Measurements from ENCODE around the gene E4F1. TPM values are rescaled to one million over a fixed set of nuclear protein-coding genes. Genes with fewer than 3 reads are reported as not detected.

E4F1 gene
- total and polyA plus RNA-seq, 9 donors: 0.58 to 26.2 (median 22.7) TPM

GRCh38 chr16:2204416-2205103, 18.8 kb upstream of the E4F1 start:
- H3K36me3 ChIP-seq: no peaks in the 10 kb centered on the region
- H3K27me3 ChIP-seq: no peaks in the 10 kb centered on the region
- DNase-seq: no peak
- intact Hi-C loops (cut with DNase I): no loop called here
- peaks cover 8% of the 10 kb centered on the region for H3K4me1 ChIP-seq (ENCODE audit: insufficient read depth)
- H3K4me3 ChIP-seq: peak overlapping the region; percentile 93
- peak overlapping the region in 1 of 2 donors; percentile 99 for H3K27ac ChIP-seq
- no peaks in the 10 kb centered on the region for H3K9me3 ChIP-seq
- 51 to 57% (median 53%) methylated on average over 13 of the region's 13 CpGs for WGBS, 3 donors
- no peak for TF ChIP-seq EP300 (IDR thresholded peaks at IDR 0.05)
- no peak for TF ChIP-seq POLR2A (IDR thresholded peaks at IDR 0.05)
- TF ChIP-seq CTCF (IDR thresholded peaks at IDR 0.05): no peak

DNA sequence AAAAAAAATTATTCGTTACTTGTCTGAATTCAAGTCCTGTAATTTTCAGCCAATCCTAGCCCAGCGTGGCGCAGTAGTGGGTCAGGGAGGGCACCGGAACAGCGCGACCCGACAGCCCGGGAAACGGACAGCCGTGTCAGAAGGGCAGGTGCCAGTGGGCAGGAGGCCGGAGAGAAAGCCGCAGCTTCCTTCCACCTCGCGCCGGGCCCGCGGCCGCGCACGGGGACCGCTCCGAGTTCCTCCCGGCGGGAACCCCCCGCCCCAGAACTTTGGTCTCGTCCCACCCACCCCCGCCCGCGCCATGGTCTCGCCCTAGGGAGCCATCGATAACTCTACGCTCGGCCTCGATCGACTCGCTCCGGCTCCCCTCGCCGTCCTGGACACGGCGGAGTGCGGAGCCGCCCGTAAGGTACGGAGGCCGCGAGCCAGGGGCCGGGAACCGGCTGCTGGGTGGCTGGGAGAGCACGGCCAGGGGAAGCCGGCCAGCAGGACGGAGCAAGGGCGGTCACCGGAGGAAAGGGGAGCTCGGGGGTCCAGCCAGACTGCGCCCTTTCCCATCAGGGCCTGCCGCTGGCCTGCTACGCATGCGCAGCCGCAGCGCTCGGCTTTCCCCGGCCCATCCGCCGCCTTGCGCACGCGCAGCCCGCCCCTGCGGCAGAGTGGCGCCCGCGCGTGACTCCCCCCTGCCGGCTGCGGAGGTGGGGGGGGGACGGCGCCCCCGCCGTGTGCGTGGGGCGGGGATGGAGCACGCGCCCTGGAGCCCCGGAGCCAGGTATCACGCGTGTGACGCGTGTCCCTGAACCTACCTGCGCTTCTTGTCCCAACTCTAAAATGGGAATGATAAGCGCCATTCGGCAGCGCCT, 18.1 kb upstream of the E4F1 start, which contains the start of gene MLST8:
TSS of gene MLST8 (plus strand) at position 351 of the 863 bp plus-strand sequence. CDS start 632 bp downstream, outside the sequence.
- Histone ChIP-seq H3K4me1 (ENCODE audit: insufficient read depth) (peaks cover 8% of the 10 kb centered on the region), H3K9me3 (no peaks in the 10 kb centered on the region), H3K27ac (peak within 1 kb of the TSS; percentile 97 to 99), H3K4me3 (peak within 1 kb of the TSS; percentile 93), H3K27me3 (no peaks in the 10 kb centered on the region), H3K36me3 (no peaks in the 10 kb centered on the region)
- DNase-seq: peak; percentile 85 to 93 (median 91)
- no peak for TF ChIP-seq EP300 (IDR thresholded peaks at IDR 0.05)
- TF ChIP-seq CTCF (IDR thresholded peaks at IDR 0.05): peak in 1 of 3 donors; percentile 25
- TF ChIP-seq POLR2A (IDR thresholded peaks at IDR 0.05): peak; percentile 77
- intact Hi-C loops (cut with DNase I): no loop called here
- whole genome bisulfite sequencing, 3 donors: 0 to 1% (median 0%) methylated on average over 42 to 93 of the region's 93 CpGs

- intact Hi-C loops (cut with DNase I): no loop called here
- 5 to 7% (median 5%) methylated on average over 16 of the region's 16 CpGs for WGBS, 3 donors
- no peaks in the 10 kb centered on the region for H3K36me3 ChIP-seq
- H3K4me1 ChIP-seq (ENCODE audit: insufficient read depth): peaks cover 8% of the 10 kb centered on the region
- no peaks in the 10 kb centered on the region for H3K27me3 ChIP-seq
- peak overlapping the region; percentile 93 for H3K4me3 ChIP-seq
- peak overlapping the region; percentile 97 to 99 for H3K27ac ChIP-seq
- peak in 2 of 5 donors; percentile 66 to 67 for DNase-seq
- TF ChIP-seq CTCF (IDR thresholded peaks at IDR 0.05) (no peak), EP300 (IDR thresholded peaks at IDR 0.05) (no peak), POLR2A (IDR thresholded peaks at IDR 0.05) (no peak)
- H3K9me3 ChIP-seq: no peaks in the 10 kb centered on the region
These were observed 17.5 kb upstream of the E4F1 start for GRCh38 chr16:2205967-2206313.

DNA sequence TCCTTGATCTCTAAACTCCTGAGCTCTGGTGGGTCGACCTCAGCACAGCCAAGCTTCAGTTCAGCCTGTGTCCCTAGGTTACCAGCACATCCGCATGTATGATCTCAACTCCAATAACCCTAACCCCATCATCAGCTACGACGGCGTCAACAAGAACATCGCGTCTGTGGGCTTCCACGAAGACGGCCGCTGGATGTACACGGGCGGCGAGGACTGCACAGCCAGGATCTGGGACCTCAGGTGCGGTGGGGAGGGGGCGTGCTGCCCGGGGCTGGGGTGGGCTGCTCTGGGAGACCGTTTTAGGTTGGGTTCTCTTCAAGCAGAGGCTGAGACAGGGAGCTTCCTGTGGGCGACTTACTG, 17.0 kb upstream of the E4F1 start:
- no peak overlapping the region for H3K4me3 ChIP-seq
- DNase-seq: no peak
- 67 to 77% (median 69%) methylated on average over 18 of the region's 18 CpGs for WGBS, 3 donors
- no peaks in the 10 kb centered on the region for H3K27me3 ChIP-seq
- H3K36me3 ChIP-seq: no peaks in the 10 kb centered on the region
- TF ChIP-seq CTCF (IDR thresholded peaks at IDR 0.05): no peak
- no peak for TF ChIP-seq EP300 (IDR thresholded peaks at IDR 0.05)
- TF ChIP-seq POLR2A (IDR thresholded peaks at IDR 0.05): no peak
- no peaks in the 10 kb centered on the region for H3K9me3 ChIP-seq
- intact Hi-C loops (cut with DNase I): no loop called here
- peak overlapping the region in 1 of 2 donors; percentile 99 for H3K27ac ChIP-seq
- peaks cover 8% of the 10 kb centered on the region for H3K4me1 ChIP-seq (ENCODE audit: insufficient read depth)
